A673 (cell line): ENCODE measurements around the gene TBC1D10B.

Experiments used
- EZH2 ChIP-seq: fragments of 200-600 bp; sonication (generic); IDR thresholded peaks from 2 replicates; pipeline ENCODE4 v1.6.1; 2017; ENCODE audit warnings: borderline replicate concordance, low read depth, mild to moderate bottlenecking, mixed read lengths, antibody characterized with exemption, low read length; ENCODE audit not compliant: poor library complexity, severe bottlenecking
- TF ChIP-seq, protein P1 (sequence below): fragments of 300-800, 200-600 bp; sonication (generic); conservative IDR thresholded peaks from 2 replicates; pipeline ENCODE4 v1.5.1; 2017; ENCODE audit warnings: low read depth, mild to moderate bottlenecking, antibody characterized with exemption, low read length, moderate library complexity, mixed read lengths

DNA sequence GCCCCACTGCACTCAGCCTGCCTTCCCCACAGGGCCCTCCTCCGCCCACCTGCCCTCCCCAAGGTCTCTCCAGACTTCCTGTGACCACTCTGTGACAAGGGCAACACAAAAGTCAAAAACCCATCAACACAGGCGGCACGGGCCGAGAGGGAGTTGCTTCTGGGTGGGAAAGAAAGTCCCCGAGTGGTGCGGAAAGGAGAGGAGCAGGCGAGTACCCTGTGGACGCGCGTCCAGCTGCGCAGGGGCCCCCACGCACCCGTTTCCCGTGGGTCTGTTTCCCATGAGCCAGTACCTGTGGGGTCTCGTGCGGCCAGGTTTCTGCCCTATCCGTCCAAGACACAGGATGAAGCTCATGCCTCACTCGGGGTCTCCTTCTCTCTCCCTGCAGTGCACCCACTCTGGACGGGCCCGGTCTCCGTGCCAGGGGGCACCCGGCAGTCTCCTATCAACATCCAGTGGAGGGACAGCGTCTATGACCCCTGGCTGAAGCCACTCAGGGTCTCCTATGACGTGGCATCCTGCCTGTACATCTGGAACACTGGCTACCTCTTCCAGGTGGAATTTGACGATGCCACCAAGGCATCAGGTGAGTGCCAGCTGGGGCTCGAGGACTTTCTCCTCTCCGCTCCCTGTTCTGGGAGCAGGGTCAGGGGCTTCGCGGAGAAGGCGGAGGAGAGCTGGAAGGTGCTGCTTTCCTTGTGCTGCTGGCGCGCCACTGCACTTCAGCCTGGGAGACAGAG, 27.4 kb downstream of the TBC1D10B start:
- TF ChIP-seq, protein P1, sequence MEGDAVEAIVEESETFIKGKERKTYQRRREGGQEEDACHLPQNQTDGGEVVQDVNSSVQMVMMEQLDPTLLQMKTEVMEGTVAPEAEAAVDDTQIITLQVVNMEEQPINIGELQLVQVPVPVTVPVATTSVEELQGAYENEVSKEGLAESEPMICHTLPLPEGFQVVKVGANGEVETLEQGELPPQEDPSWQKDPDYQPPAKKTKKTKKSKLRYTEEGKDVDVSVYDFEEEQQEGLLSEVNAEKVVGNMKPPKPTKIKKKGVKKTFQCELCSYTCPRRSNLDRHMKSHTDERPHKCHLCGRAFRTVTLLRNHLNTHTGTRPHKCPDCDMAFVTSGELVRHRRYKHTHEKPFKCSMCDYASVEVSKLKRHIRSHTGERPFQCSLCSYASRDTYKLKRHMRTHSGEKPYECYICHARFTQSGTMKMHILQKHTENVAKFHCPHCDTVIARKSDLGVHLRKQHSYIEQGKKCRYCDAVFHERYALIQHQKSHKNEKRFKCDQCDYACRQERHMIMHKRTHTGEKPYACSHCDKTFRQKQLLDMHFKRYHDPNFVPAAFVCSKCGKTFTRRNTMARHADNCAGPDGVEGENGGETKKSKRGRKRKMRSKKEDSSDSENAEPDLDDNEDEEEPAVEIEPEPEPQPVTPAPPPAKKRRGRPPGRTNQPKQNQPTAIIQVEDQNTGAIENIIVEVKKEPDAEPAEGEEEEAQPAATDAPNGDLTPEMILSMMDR: no peak
- TF ChIP-seq EZH2: no peak
